Ovary (tissue), 9 donors: ENCODE data around the gene LRRC59. TPM values are rescaled to one million over a fixed set of nuclear protein-coding genes. Genes with fewer than 3 reads are reported as not detected.

ENCODE experiments used
- DNase-seq, 5 donors: peaks; one replicate each; pipeline ENCODE4 v3.0.0-alpha.2; 2019 to 2020
- H3K27ac ChIP-seq, 2 donors: fragments of 200-600 bp; one replicate each; pipeline versions ENCODE4 v1.5.1 to v1.8.0; 2019 to 2022
- H3K27me3 ChIP-seq: fragments of 200-600 bp; one replicate; pipeline ENCODE4 v1.8.0; 2022
- H3K36me3 ChIP-seq: fragments of 200-600 bp; sonication (generic); one replicate; pipeline ENCODE4 v1.5.1; 2019
- H3K4me1 ChIP-seq: one replicate; pipeline ENCODE4 v1.8.1; 2013; ENCODE audit warnings: mild to moderate bottlenecking, moderate library complexity; ENCODE audit not compliant: insufficient read depth
- H3K4me3 ChIP-seq: fragments of 200-600 bp; sonication (generic); one replicate; pipeline ENCODE4 v1.5.1; 2017
- H3K9me3 ChIP-seq, 2 donors: fragments of 200-600 bp in 1 of 2; sonication (generic) in 1 of 2; one replicate each; pipeline versions ENCODE4 v1.5.1 to v1.8.1; 2013 to 2019; ENCODE audit warnings: mild to moderate bottlenecking in 1 of 2, moderate library complexity in 1 of 2
- CTCF ChIP-seq, 3 donors: fragments of 450-650 bp in 2 of 3; fragments of 200-600 bp in 1 of 3; IDR thresholded peaks; one replicate each; pipeline versions ENCODE4 v1.5.1 to v1.8.0; 2016 to 2022; ENCODE audit warnings: antibody characterized with exemption in 3 of 3, mild to moderate bottlenecking in 1 of 3
- EP300 ChIP-seq: sonication (generic); formaldehyde crosslinking; IDR thresholded peaks from one replicate; pipeline ENCODE4 v1.6.1; 2017; ENCODE audit warnings: antibody characterized with exemption
- POLR2A ChIP-seq: fragments of 450-650 bp; IDR thresholded peaks from one replicate; pipeline ENCODE4 v1.6.1; 2017; ENCODE audit warnings: antibody characterized with exemption, mild to moderate bottlenecking, moderate library complexity
- WGBS, 3 donors: extraction: QIAGEN DNeasy Blood & Tissue Kit in 1 of 3; methylation state at CpG; one replicate each; pipeline versions ENCODE4 v1.1.5 to v1.1.7; 2013 to 2017; 5-methylcytosine and 5-hydroxymethylcytosine counted together
- intact Hi-C, 4 donors: fragments of 100-400 bp; cut with DNase I; formaldehyde crosslinking; loops; one replicate each; pipeline versions ENCODE4 v1.11.0 to v1.15.1; 2022 to 2023
- polyA plus RNA-seq, 2 donors: library from polyadenylated mRNA; stranded (reverse); fragments of 200-250 nt in 1 of 2; fragments of 350-450 nt in 1 of 2; fragmentation: Illumina TruSeq in 1 of 2; extraction: RNeasy Lipid Tissue Mini Kit (QIAGEN cat#74804) in 1 of 2; gene quantifications; one replicate each; pipeline ENCODE4 v1.2.3, GENCODE V29; 2013 to 2014
- total RNA-seq, 7 donors: library from RNA; depleted of rRNA in 2 of 7; stranded (reverse); fragments of >200 nt in 2 of 7; fragmentation: NEBNext Ultra II Directional in 3 of 7; extraction: Animal tissue kit (Norgen Biotek cat#: 25700) in 3 of 7; gene quantifications; one replicate each; pipeline versions ENCODE4 v1.1.0 to v1.2.4, GENCODE V29; 2016 to 2023
- donor health status: DM: no; HTN: no; CAD: no; lungs with moderate emphysema.
- donor health status: DM: no; HTN: no; CAD: no.
- donor health status: Bipolar disorder and iron deficiency.
- donor health status: DM: yes; HTN: yes; CAD: no.
- donor health status: DM: no; HTN: no; CAD: no.
- donor health status: DM: yes; HTN: yes; CAD: no.

The LRRC59 gene
- total and polyA plus RNA-seq, 9 donors, result 18.4 to 71.4 (median 41.0) TPM

DNA sequence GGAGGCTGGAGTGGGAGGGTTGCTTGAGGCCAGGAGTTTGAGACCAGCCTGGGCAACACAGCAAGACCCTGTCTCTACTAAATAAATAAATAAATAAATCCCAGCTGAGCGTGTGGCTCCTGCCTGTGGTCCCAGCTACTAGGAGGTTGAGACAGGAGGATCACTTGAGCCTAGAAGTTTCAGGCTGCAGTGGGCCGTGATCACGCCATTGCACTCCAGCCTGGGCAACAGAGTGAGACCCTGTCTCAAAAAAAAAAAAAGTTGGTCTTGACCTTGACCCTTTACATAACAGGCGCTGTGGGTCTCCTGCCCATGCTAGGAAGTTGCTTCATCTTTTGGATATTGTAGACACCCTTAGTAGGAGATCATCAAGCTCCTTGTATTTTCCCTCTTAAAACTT is 40.1 kb upstream of the LRRC59 start:
- H3K27me3 ChIP-seq, result no peaks in the 10 kb centered on the region
- no peaks in the 10 kb centered on the region for H3K4me1 ChIP-seq
- WGBS, 3 donors, result 97 to 98% (median 97%) methylated on average over 4 of the region's 4 CpGs
- no peak overlapping the region for H3K27ac ChIP-seq
- no peak for DNase-seq
- H3K9me3 ChIP-seq, result no peaks in the 10 kb centered on the region
- H3K36me3 ChIP-seq, result no peaks in the 10 kb centered on the region
- intact Hi-C loops, result no loop called here
- H3K4me3 ChIP-seq, result no peak overlapping the region
- TF ChIP-seq POLR2A, result no peak
- no peak for TF ChIP-seq EP300
- TF ChIP-seq CTCF (IDR thresholded peaks at IDR 0.05), result no peak

- Histone ChIP-seq H3K9me3 (no peaks in the 10 kb centered on the region), H3K4me3 (no peak overlapping the region), H3K4me1 (peaks cover 9% of the 10 kb centered on the region), H3K36me3 (no peaks in the 10 kb centered on the region), H3K27ac (no peak overlapping the region), H3K27me3 (no peaks in the 10 kb centered on the region)
- DNase-seq, result no peak
- intact Hi-C loops, result no loop called here
- TF ChIP-seq POLR2A (no peak), EP300 (no peak), CTCF (IDR thresholded peaks at IDR 0.05) (no peak)
- WGBS, 3 donors, result 80 to 94% (median 92%) methylated on average over 4 of the region's 4 CpGs
Measured at GRCh38 chr17:50432125-50432762, 34.9 kb upstream of the LRRC59 start.

GRCh38 chr17:50430821-50431618 is 33.7 kb upstream of the LRRC59 start:
- DNase-seq, result no peak
- no peaks in the 10 kb centered on the region for H3K27me3 ChIP-seq
- 64 to 76% (median 65%) methylated on average over 4 of the region's 4 CpGs for WGBS, 3 donors
- H3K27ac ChIP-seq, result no peak overlapping the region
- H3K9me3 ChIP-seq, result no peaks in the 10 kb centered on the region
- no peak overlapping the region for H3K4me3 ChIP-seq
- intact Hi-C loops, result no loop called here
- no peaks in the 10 kb centered on the region for H3K36me3 ChIP-seq
- peaks cover 13% of the 10 kb centered on the region for H3K4me1 ChIP-seq
- TF ChIP-seq EP300 (no peak), CTCF (IDR thresholded peaks at IDR 0.05) (no peak), POLR2A (no peak)

DNA sequence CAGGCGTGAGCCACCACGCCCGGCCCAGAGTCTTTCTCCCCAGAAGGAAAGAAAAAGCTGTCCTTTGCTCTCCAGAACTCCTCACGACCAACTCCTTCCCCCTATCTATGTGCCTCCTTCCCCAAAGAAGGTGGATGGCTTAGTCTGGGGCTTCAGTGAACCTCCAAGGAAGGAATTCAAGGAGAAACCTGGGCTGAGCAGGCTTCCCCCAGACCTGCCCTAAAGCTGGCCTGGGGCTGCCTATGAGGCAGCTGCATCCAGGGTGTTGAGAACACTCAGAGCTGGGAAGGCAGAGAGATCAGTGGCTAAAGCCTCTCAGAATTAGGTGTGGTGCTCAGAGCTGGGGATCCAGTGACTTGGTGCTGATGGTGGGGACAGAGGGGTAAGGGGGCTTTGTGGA is 32.5 kb upstream of the LRRC59 start:
- no peak for DNase-seq
- H3K9me3 ChIP-seq, result no peaks in the 10 kb centered on the region
- H3K27ac ChIP-seq, result no peak overlapping the region
- H3K4me1 ChIP-seq, result peaks cover 22% of the 10 kb centered on the region
- H3K4me3 ChIP-seq, result no peak overlapping the region
- TF ChIP-seq CTCF (IDR thresholded peaks at IDR 0.05), result no peak
- no peak for TF ChIP-seq EP300
- no peak for TF ChIP-seq POLR2A
- 92 to 98% (median 94%) methylated on average over 4 of the region's 4 CpGs for WGBS, 3 donors
- H3K36me3 ChIP-seq, result no peaks in the 10 kb centered on the region
- intact Hi-C loops, result loop anchor here in 1 of 4 donors (5.0 kb wide), 1 partner anchor 38 kb away; the partner anchor contains the start of gene CHAD
- no peaks in the 10 kb centered on the region for H3K27me3 ChIP-seq
